ENCODE data around the gene CDCA3. TPM values are rescaled to one million over a fixed set of nuclear protein-coding genes. Genes with fewer than 3 reads are reported as not detected.
A peak's percentile ranks its signal among the peaks of the same experiment; 100 is the strongest.

Gene CDCA3
- total and polyA plus RNA-seq, 2 of the 13 experiments (the other 11 are each of a cell fraction or from before 2014, with no cell fraction given), result 32.7 to 56.5 TPM

GRCh38 chr12:6890789-6891645 is 39.9 kb upstream of the CDCA3 start (continued):
- TF ChIP-seq ZNF44 (CRISPR knock-in tag; IDR thresholded peaks at IDR 0.05) (no peak), STAT5B (CRISPR knock-in tag; IDR thresholded peaks at IDR 0.05) (no peak), ISL2 (CRISPR knock-in tag; IDR thresholded peaks at IDR 0.05) (0 out of 2 replicates have a peak, but pooled peaks have one; percentile 10), YEATS2 (CRISPR knock-in tag; IDR thresholded peaks at IDR 0.05; ENCODE audit: borderline replicate concordance) (peak; percentile 55; the same call in 1 of the 2 replicates), ZNF770 (CRISPR knock-in tag; IDR thresholded peaks at IDR 0.05) (peak; percentile 7; the same call in 1 of the 2 replicates), ZNF652 (CRISPR knock-in tag; IDR thresholded peaks at IDR 0.05; ENCODE audit: borderline replicate concordance, low read depth) (peak; percentile 75; the same call in 1 of the 2 replicates), PRPF4 (IDR thresholded peaks at IDR 0.05; ENCODE audit: low read depth, low read length, poor library complexity, severe bottlenecking) (no peak), EHMT2 (IDR thresholded peaks at IDR 0.05; ENCODE audit: borderline replicate concordance, low read depth, low read length) (no peak), MXD4 (CRISPR knock-in tag; IDR thresholded peaks at IDR 0.05) (peak; percentile 84; the same call in 1 of the 2 replicates), SRSF9 (IDR thresholded peaks at IDR 0.05; ENCODE audit: borderline replicate concordance, insufficient read depth, low read depth, low read length, poor library complexity, severe bottlenecking) (no peak), XBP1 (CRISPR knock-in tag; IDR thresholded peaks at IDR 0.05) (no peak), TBX3 (IDR thresholded peaks at IDR 0.05; ENCODE audit: borderline replicate concordance) (peak; percentile 19; the same call in 1 of the 2 replicates), NBN (conservative IDR thresholded peaks at IDR 0.05) (no peak), ZNF737 (CRISPR knock-in tag; IDR thresholded peaks at IDR 0.05; ENCODE audit: borderline replicate concordance) (no peak), PAF1 (CRISPR knock-in tag; IDR thresholded peaks at IDR 0.05) (no peak), ZBTB21 (CRISPR knock-in tag; IDR thresholded peaks at IDR 0.05) (no peak), ZBTB33 (CRISPR knock-in tag; IDR thresholded peaks at IDR 0.05) (no peak)

All from HepG2 (cell line).